ENCODE measurements around the gene VKORC1.

Gene VKORC1

GRCh38 chr16:31063495-31063842, 31.1 kb downstream of the VKORC1 start:
- no peak for ATAC-seq
- no peak for TF ChIP-seq GLIS3 (CRISPR knock-in tag; IDR thresholded peaks at IDR 0.05)
- no peak for TF ChIP-seq ZFP3 (CRISPR knock-in tag; IDR thresholded peaks at IDR 0.05)
- no peak for TF ChIP-seq ZC3H10 (CRISPR knock-in tag; IDR thresholded peaks at IDR 0.05)
- no peak for TF ChIP-seq ISL1 (CRISPR knock-in tag; IDR thresholded peaks at IDR 0.05)
- TF ChIP-seq ZFP30 (CRISPR knock-in tag; IDR thresholded peaks at IDR 0.05), result no peak
- TF ChIP-seq TOX (CRISPR knock-in tag; IDR thresholded peaks at IDR 0.05; ENCODE audit: borderline replicate concordance), result no peak

GRCh38 chr16:31061813-31062440, 32.7 kb downstream of the VKORC1 start:
- ATAC-seq, result no peak
- no peak for TF ChIP-seq ZNF8 (CRISPR knock-in tag; IDR thresholded peaks at IDR 0.05)
- TF ChIP-seq ZC3H10 (CRISPR knock-in tag; IDR thresholded peaks at IDR 0.05), result no peak
- no peak for TF ChIP-seq TSHZ2 (CRISPR knock-in tag; IDR thresholded peaks at IDR 0.05)
- TF ChIP-seq CSDC2 (CRISPR knock-in tag; IDR thresholded peaks at IDR 0.05), result no peak
- no peak for TF ChIP-seq ZFP30 (CRISPR knock-in tag; IDR thresholded peaks at IDR 0.05)
- TF ChIP-seq RARB (CRISPR knock-in tag; IDR thresholded peaks at IDR 0.05), result no peak
- TF ChIP-seq PPARA (CRISPR knock-in tag; IDR thresholded peaks at IDR 0.05; ENCODE audit: borderline replicate concordance), result no peak
- TF ChIP-seq TOX (CRISPR knock-in tag; IDR thresholded peaks at IDR 0.05; ENCODE audit: borderline replicate concordance), result no peak
- no peak for TF ChIP-seq CREB5 (CRISPR knock-in tag; IDR thresholded peaks at IDR 0.05; ENCODE audit: low read depth)

- no peak for ATAC-seq
- TF ChIP-seq TCF4 (CRISPR knock-in tag; IDR thresholded peaks at IDR 0.05; ENCODE audit: borderline replicate concordance) (no peak), SNAI2 (CRISPR knock-in tag; IDR thresholded peaks at IDR 0.05) (no peak), ZNF8 (CRISPR knock-in tag; IDR thresholded peaks at IDR 0.05) (no peak), RARB (CRISPR knock-in tag; IDR thresholded peaks at IDR 0.05) (no peak), GLIS3 (CRISPR knock-in tag; IDR thresholded peaks at IDR 0.05) (no peak), TSHZ2 (CRISPR knock-in tag; IDR thresholded peaks at IDR 0.05) (no peak), ISL1 (CRISPR knock-in tag; IDR thresholded peaks at IDR 0.05) (no peak), BACH2 (CRISPR knock-in tag; IDR thresholded peaks at IDR 0.05; ENCODE audit: borderline replicate concordance) (no peak), ARNTL (CRISPR knock-in tag; IDR thresholded peaks at IDR 0.05; ENCODE audit: borderline replicate concordance, low read depth) (no peak), ZC3H10 (CRISPR knock-in tag; IDR thresholded peaks at IDR 0.05) (no peak), PATZ1 (CRISPR knock-in tag; IDR thresholded peaks at IDR 0.05; ENCODE audit: borderline replicate concordance) (no peak), CSDC2 (CRISPR knock-in tag; IDR thresholded peaks at IDR 0.05) (no peak), ZNF565 (CRISPR knock-in tag; conservative IDR thresholded peaks at IDR 0.05; ENCODE audit: low read depth) (no peak), PPARA (CRISPR knock-in tag; IDR thresholded peaks at IDR 0.05; ENCODE audit: borderline replicate concordance) (no peak), CREB5 (CRISPR knock-in tag; IDR thresholded peaks at IDR 0.05; ENCODE audit: low read depth) (no peak), ZFP3 (CRISPR knock-in tag; IDR thresholded peaks at IDR 0.05) (no peak), OSR1 (CRISPR knock-in tag; IDR thresholded peaks at IDR 0.05) (no peak)
Observed at GRCh38 chr16:31061126-31061812, 33.3 kb downstream of the VKORC1 start.

Measured in SK-N-SH treated with all-trans-retinoic acid at 6 μM for 48 hours (cell line).